Testis (tissue), 2 donors: ENCODE measurements around the gene SLC2A6.

Experiments used
- CTCF ChIP-seq, 3 experiments: fragments of 450-650 bp in 2 of 3; fragments of 200-600 bp in 1 of 3; sonication (generic) in 1 of 3; IDR thresholded peaks; one replicate each; pipeline ENCODE4 v1.5.1; 2016 to 2019; ENCODE audit warnings: antibody characterized with exemption in 3 of 3, mild to moderate bottlenecking in 2 of 3, moderate library complexity in 1 of 3
- POLR2A ChIP-seq: fragments of 450-650 bp; IDR thresholded peaks from one replicate; pipeline ENCODE4 v1.6.1; 2017; ENCODE audit warnings: antibody characterized with exemption, mild to moderate bottlenecking, moderate library complexity

- no peak for TF ChIP-seq CTCF (IDR thresholded peaks at IDR 0.05)
- TF ChIP-seq POLR2A: no peak
These were observed 53.8 kb downstream of the SLC2A6 start for GRCh38 chr9:133425049-133425632.
